HG02798 (cell line): ENCODE measurements around the gene RASAL2.
"Not testable (repeated sequence)": the region's sequence is repeated elsewhere in the genome, so short reads cannot be mapped to it uniquely, and the experiment has no call there.

Experiments used
- ATAC-seq: cut with Tn5 transposase; IDR thresholded peaks from one replicate; pipeline ENCODE4 v1.9.1; 2021; ENCODE audit warnings: mild to moderate bottlenecking; ENCODE audit not compliant: unreplicated experiment, poor library complexity

Gene RASAL2

GRCh38 chr1:178218550-178218949 lies 124.6 kb downstream of the RASAL2 start:
- ATAC-seq: no peak

DNA sequence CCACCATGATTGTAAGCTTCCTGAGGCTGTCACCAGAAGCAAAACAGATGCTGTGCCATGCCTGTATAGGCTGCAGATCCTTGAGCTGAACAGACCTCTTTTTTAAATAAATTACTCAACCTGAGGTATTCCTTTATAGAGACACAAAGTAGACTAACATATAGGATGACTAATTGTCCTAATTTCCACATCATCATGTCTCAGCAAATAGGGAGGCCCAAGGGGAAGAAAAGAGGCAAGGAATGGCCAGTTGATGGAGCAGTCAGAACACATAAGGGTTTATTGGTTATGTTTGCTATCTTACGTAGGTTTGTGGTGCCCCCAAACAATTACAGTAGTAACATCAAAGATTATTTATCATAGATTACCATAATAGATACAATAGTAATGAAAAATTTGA lies 126.2 kb downstream of the RASAL2 start:
- no peak for ATAC-seq

DNA sequence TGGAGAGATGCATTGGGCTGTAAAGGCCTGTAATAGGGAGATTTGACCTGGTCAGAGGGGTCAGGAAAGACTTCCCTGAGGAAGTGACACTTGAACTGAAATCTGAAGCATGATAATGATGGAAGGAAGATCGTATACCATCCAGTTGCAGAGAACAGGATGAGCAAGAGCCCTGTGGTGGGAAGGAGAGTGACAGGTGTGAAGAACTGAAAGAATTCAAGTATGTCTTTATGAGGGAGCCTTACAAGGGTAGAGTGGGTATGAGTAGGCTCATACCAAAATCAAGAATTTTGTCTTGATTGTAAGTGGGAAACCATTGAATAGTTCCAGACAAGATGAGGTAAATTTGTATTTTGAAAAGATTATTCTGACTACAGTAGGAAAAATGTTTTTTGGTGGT lies 129.4 kb downstream of the RASAL2 start:
- ATAC-seq: no peak

DNA sequence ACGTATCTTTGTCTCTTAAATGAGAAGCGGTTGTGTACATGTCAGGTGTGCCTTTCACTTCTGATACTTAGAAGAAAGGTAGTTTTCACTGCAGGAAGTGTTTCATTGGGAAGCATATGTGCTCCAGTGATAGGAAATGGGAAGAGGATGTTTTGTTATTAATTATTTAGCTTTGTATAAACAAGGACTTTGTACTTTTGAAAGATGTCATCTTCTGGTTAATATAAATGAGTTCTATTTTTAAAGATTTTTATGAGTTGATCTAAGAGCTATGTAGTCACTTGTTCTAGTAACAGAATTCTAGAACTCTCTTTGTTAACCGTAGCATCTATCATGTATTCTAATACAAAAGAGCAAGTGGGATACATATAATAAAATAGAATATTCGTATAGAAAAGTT lies 130.5 kb downstream of the RASAL2 start:
- no peak for ATAC-seq

DNA sequence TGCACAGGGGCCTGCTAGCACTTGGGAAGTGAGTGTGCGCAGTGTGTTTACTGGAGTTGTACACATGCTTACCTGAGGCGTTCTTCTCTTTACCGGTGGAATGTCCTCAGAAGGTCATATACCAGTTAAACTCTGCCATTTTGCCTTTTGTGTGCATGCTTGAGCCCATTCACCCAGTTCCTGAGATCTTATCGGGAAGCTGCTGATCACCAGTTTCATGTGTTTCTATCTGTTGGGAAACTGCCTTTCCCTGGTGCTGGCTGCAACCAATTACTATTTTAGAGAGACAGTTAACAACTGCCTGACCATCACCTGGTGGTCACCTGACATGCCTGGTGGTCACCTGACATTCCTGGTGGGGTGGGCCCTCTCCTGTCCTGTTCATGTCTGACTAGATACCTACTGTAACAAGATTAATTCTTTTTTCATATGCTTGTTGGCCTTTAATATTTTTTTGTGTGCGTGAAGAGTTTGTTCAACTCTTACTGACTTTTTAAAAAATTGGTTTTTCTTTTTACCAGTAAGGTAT lies 137.0 kb downstream of the RASAL2 start:
- no peak for ATAC-seq

- no peak for ATAC-seq
Measured at GRCh38 chr1:178232108-178232507, 138.2 kb downstream of the RASAL2 start.

GRCh38 chr1:178232949-178233348 lies 139.0 kb downstream of the RASAL2 start:
- ATAC-seq: no peak

GRCh38 chr1:178237121-178237520 lies 143.2 kb downstream of the RASAL2 start:
- no peak for ATAC-seq

GRCh38 chr1:178238722-178239510 lies 145.0 kb downstream of the RASAL2 start:
- no peak for ATAC-seq

- ATAC-seq: no peak
Measured at GRCh38 chr1:178241057-178241456, 147.2 kb downstream of the RASAL2 start.

GRCh38 chr1:178241837-178242236 lies 147.9 kb downstream of the RASAL2 start:
- ATAC-seq: no peak

DNA sequence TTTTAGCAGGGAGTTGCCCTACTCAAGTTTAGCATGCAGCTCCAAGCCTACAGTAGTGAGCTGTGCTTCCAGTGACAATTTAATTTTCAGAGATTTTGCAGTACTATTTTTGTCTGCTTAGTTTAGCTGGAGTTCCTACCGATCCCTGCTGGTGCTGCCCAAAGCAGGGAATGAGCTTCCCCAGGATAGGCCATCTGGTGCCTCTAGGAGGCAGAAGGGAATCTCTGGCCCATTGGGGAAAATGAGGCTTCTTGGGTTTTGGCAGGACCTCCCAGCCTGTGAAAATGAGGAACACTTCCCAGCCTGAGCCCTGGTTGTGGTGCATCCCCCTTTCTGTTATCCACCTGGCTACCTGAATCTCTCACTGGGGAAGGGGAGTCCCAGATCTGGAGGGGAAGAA lies 149.2 kb downstream of the RASAL2 start:
- no peak for ATAC-seq

DNA sequence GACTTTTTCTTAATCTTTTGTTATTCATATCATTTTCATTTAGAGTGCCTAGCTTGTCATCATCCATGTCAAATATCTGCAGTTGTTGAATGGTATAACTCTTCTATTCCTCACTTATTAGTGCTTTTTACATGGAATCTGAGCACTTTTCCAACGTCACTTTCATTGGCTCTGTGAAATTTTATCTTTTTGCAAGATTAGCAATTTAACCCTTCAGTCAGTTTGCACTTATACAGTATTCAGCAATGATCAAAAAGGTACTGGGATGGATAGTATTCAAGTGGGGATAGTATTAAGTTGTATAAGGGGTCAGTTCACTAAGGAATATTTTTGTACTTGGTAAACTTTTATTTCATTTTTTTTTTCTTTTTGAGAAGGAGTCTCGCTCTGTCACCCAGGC lies 150.0 kb downstream of the RASAL2 start:
- no peak for ATAC-seq

- not testable (repeated sequence) for ATAC-seq
Measured at GRCh38 chr1:178248284-178248683, 154.4 kb downstream of the RASAL2 start.

DNA sequence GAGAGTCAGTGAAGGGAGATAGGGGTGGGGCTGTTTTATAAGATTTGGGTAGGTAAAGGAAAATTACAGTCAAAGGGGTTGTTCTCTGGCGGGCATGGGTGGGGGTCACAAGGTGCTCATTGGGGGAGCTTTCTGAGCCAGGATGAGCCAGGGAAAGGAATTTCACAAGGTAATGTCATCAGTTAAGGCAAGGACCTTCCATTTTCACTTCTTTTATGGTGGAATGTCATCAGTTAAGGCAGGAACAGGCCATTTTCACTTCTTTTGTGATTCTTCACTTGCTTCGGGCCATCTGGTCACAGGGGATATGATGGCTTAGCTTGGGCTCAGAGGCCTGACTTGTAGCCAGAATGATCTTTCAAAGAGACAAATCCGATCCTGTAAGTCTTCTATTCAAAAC lies 159.7 kb downstream of the RASAL2 start:
- not testable (repeated sequence) for ATAC-seq

DNA sequence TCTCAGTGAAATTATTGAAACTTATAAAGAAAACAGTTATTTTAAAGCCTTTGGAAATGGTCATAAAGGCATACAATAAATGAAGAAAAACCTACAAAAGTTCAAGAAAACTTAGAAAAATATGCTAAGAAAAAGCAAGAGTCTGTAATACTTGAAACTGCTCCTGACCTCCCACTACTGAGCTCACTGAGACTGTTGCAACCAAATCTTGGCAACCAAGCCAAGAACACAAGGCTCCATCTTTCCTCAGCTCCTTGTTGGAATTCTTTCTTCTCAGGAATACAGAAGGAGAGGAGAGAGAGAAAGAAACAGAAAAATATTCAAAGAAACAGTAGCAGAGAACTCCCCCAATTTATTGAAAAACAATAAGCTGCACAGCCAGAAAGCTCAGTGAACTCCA lies 160.5 kb downstream of the RASAL2 start:
- no peak for ATAC-seq

DNA sequence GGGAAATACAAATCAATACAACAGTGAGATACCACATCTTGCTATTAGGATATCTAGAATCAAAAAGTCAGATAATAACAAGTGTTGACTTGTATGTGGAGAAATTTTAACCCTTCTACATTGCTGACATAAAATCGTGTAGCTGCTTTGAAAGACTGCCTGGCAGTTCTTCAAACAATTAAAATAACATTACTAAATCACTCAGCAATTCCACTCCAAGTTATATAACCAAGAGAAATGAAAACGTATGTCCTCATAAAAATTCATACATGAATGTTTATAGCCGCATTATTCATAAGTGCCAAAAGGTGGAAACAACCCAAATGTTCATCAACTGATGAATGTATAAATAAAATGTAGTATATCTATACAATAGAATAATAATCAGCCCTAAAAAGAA lies 164.6 kb downstream of the RASAL2 start:
- ATAC-seq: no peak

DNA sequence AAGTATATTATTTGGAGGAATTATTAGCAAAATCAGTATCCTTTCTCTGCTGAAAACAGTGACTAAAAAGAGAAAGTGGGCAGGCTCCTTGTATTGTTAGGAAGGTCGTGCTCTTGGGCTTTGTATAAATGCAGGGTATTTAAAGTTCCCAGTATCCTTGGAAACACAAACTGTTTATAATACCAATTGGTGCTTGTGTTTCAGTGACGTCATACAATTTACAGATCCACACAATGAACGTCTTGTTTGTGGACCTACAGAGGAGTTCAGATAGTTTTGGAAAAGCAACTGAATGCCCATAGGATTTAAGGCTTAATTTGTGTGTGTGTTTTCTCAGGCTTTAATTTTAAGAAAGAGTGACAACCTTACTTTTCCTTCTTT lies 168.2 kb downstream of the RASAL2 start:
- ATAC-seq: no peak

DNA sequence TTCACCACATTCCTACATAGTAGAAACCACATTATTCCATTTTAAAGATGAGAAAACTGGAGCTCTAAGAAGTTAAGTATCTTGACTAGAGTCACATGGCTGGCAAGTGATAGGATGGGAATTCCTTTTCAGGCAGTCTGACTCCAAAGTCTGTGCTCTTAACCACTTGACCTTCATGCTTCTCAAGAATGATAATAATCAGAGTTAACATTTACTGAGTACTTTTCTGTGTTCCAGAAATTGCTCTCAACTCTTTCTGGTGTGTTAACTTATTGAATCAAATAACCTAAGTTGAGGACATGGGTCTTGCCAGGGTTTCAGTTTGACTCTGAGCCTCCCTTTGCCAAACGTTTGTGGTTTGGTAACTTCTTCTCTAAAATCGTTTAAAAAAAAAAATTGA lies 169.4 kb downstream of the RASAL2 start:
- no peak for ATAC-seq

- ATAC-seq: no peak
Measured at GRCh38 chr1:178266113-178266512, 172.2 kb downstream of the RASAL2 start.

DNA sequence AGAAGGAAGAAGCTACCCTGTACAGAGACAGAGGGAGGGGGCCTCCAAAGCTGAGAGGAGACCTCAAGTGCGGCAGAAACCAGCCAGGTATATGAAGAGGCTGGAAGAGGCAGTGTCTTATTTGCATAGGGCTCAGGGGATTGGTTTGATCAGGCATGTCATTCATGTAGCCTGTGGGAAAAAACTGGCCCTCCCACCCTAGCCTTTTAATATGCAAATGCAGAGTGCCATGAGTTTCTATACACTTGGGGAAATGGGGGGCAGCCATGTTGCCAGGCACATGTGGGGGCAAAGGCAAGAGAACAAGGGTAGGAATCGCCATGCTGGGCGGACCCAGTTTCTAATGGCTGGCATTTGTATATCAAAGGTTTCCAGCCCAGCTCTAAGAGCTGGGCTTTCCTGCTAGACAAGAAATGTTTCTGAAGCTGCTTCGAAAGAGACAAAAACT lies 172.7 kb downstream of the RASAL2 start:
- no peak for ATAC-seq

DNA sequence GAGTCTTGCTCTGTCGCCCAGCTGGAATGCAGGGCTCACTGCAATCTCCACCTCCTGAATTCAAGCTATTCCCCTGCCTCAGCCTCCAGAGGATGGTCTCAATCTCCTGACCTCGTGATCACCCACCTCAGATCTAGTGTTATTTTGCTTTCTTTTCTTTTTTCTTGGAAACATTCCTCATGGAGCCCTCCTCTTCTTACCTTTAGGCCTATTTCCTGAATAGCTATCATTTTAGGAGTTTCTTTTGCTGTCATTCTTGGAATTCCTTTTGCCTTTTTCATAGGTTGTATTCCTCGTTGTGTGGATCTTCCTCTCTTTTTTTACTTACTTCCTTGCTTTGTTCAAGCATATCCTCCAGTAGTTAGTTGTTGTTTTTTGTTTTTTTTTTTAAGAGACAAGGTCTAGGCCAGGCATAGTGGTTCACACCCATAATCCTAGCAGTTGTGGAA lies 173.8 kb downstream of the RASAL2 start:
- no peak for ATAC-seq
